ENCODE results near the gene CDH13.

Gene CDH13

DNA sequence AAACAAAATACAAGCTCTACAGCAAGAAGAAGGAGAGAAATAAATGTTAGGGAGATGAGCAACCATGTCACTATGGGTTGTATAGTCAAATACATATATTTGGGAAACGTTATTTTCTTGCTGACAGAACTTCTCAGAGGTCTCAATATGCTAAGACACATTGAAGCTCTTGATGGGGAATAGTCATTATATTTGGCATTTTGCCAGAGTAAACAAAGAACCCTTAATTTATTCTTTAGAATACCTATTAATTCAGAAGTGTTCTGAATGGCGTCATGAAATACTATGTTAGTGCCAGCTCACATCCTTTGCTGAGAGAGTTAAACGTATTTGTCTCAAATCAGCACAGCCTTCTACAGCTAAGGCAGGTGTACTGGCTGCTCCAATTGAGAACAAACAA lies 458.9 kb downstream of the CDH13 start:
- Histone ChIP-seq H3K9me2 (replicated peaks; ENCODE audit: control insufficient read depth, low read length) (no peaks in the 10 kb centered on the region), H3K27ac (ENCODE audit: low read depth, low read length) (no peak overlapping the region), H3K4me1 (ENCODE audit: control insufficient read depth, low read length) (no peaks in the 10 kb centered on the region), H3K4me2 (ENCODE audit: low read length) (no peak overlapping the region), H3K79me2 (ENCODE audit: control insufficient read depth, low read length) (no peaks in the 10 kb centered on the region), H3K36me3 (ENCODE audit: control insufficient read depth, low read length) (no peaks in the 10 kb centered on the region), H3K9me3 (ENCODE audit: control insufficient read depth, insufficient read depth, low read length) (no peaks in the 10 kb centered on the region), H3F3A (ENCODE audit: control insufficient read depth, insufficient read depth) (no peaks in the 10 kb centered on the region), H3K4me3 (ENCODE audit: low read length) (no peak overlapping the region), H3K27me3 (ENCODE audit: control insufficient read depth, low read length) (no peaks in the 10 kb centered on the region), H4K20me1 (ENCODE audit: control insufficient read depth, insufficient read depth, low read depth, low read length) (no peaks in the 10 kb centered on the region)
- no peak for TF ChIP-seq EZH2phosphoT487 (IDR thresholded peaks at IDR 0.05; ENCODE audit: borderline replicate concordance, low read length)
- TF ChIP-seq, protein P1, sequence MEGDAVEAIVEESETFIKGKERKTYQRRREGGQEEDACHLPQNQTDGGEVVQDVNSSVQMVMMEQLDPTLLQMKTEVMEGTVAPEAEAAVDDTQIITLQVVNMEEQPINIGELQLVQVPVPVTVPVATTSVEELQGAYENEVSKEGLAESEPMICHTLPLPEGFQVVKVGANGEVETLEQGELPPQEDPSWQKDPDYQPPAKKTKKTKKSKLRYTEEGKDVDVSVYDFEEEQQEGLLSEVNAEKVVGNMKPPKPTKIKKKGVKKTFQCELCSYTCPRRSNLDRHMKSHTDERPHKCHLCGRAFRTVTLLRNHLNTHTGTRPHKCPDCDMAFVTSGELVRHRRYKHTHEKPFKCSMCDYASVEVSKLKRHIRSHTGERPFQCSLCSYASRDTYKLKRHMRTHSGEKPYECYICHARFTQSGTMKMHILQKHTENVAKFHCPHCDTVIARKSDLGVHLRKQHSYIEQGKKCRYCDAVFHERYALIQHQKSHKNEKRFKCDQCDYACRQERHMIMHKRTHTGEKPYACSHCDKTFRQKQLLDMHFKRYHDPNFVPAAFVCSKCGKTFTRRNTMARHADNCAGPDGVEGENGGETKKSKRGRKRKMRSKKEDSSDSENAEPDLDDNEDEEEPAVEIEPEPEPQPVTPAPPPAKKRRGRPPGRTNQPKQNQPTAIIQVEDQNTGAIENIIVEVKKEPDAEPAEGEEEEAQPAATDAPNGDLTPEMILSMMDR (IDR thresholded peaks at IDR 0.05; ENCODE audit: low read depth, low read length, poor library complexity, severe bottlenecking): no peak

DNA sequence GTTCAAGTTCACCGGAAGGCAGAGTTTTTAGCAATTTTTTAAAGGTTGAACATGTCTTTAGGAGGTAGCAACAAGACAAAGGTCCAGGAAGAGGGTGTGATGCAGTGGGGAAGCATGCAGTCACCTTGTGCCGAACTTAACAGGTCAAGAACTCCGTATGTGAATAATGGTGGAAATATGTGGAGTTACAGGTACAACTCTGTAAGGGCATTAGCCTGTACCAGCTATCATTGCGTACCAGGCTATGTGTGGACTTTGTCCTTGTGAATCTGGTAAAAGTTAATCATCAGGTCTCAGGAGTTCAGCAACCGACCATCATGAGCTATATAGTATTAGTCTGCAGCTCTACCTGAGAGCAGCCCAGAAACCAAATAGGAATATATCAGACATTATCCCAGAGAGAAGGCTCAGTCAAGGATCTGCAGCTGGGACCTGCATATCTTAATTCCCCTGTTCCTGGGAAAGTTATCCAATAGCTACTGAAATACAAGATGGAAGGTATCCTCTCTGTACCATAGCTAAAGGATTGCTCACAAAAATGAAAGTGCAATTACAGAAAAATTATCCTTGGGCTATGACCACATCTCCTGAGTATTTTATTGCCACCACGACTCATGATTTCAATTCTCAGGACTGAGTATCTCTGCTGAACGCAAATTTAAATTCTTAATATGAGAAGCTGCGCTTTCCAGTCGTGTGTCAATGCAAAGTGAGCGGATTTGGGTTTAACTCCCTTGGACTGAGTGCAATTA lies 469.3 kb downstream of the CDH13 start:
- Histone ChIP-seq H3K9me3 (ENCODE audit: control insufficient read depth, insufficient read depth, low read length) (peaks cover 4% of the 10 kb centered on the region), H3K27me3 (ENCODE audit: control insufficient read depth, low read length) (no peaks in the 10 kb centered on the region), H3K36me3 (ENCODE audit: control insufficient read depth, low read length) (no peaks in the 10 kb centered on the region), H3K4me2 (ENCODE audit: low read length) (no peak overlapping the region), H3K4me1 (ENCODE audit: control insufficient read depth, low read length) (no peaks in the 10 kb centered on the region), H3K9me2 (replicated peaks; ENCODE audit: control insufficient read depth, low read length) (no peaks in the 10 kb centered on the region), H3K79me2 (ENCODE audit: control insufficient read depth, low read length) (no peaks in the 10 kb centered on the region), H3K4me3 (ENCODE audit: low read length) (no peak overlapping the region), H4K20me1 (ENCODE audit: control insufficient read depth, insufficient read depth, low read depth, low read length) (no peaks in the 10 kb centered on the region), H3K27ac (ENCODE audit: low read depth, low read length) (no peak overlapping the region), H3F3A (ENCODE audit: control insufficient read depth, insufficient read depth) (no peaks in the 10 kb centered on the region)
- TF ChIP-seq, protein P1 (IDR thresholded peaks at IDR 0.05; ENCODE audit: low read depth, low read length, poor library complexity, severe bottlenecking): no peak
- no peak for TF ChIP-seq EZH2phosphoT487 (IDR thresholded peaks at IDR 0.05; ENCODE audit: borderline replicate concordance, low read length)

DNA sequence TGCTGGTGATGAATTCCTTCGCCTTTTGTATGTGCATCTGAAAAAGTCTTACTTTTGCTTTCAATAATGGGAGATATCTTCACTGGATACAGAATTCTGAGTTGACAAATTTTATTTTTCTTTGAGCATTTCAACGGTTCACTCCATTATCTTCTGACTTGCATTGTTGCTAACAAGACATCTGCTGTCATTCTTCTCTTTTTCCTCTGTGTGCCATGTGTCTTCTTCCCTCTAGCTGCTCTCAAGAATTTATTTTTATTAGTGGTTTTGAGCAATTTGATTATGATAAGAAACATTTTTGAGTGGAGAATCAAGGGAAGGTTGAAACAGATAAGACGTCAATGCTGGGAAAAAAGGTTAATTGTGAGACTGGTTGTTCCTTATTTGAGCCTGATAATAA lies 471.8 kb downstream of the CDH13 start:
- Histone ChIP-seq H3K27ac (ENCODE audit: low read depth, low read length) (no peak overlapping the region), H3K4me3 (ENCODE audit: low read length) (no peak overlapping the region), H4K20me1 (ENCODE audit: control insufficient read depth, insufficient read depth, low read depth, low read length) (no peaks in the 10 kb centered on the region), H3K4me2 (ENCODE audit: low read length) (no peak overlapping the region), H3K9me3 (ENCODE audit: control insufficient read depth, insufficient read depth, low read length) (peaks cover 4% of the 10 kb centered on the region), H3F3A (ENCODE audit: control insufficient read depth, insufficient read depth) (no peaks in the 10 kb centered on the region), H3K36me3 (ENCODE audit: control insufficient read depth, low read length) (no peaks in the 10 kb centered on the region), H3K27me3 (ENCODE audit: control insufficient read depth, low read length) (no peaks in the 10 kb centered on the region), H3K9me2 (replicated peaks; ENCODE audit: control insufficient read depth, low read length) (no peaks in the 10 kb centered on the region), H3K79me2 (ENCODE audit: control insufficient read depth, low read length) (no peaks in the 10 kb centered on the region), H3K4me1 (ENCODE audit: control insufficient read depth, low read length) (no peaks in the 10 kb centered on the region)
- TF ChIP-seq EZH2phosphoT487 (IDR thresholded peaks at IDR 0.05; ENCODE audit: borderline replicate concordance, low read length): no peak
- TF ChIP-seq, protein P1 (IDR thresholded peaks at IDR 0.05; ENCODE audit: low read depth, low read length, poor library complexity, severe bottlenecking): no peak

All from DOHH2 (cell line).